GM21717 (cell line): ENCODE measurements around the gene ARID4A.
"Not testable (repeated sequence)": the region's sequence is repeated elsewhere in the genome, so short reads cannot be mapped to it uniquely, and the experiment has no call there.

Experiments used
- ATAC-seq: cut with Tn5 transposase; IDR thresholded peaks from one replicate; pipeline ENCODE4 v1.9.1; 2021; ENCODE audit warnings: mild to moderate bottlenecking, moderate library complexity; ENCODE audit not compliant: unreplicated experiment

The ARID4A gene

DNA sequence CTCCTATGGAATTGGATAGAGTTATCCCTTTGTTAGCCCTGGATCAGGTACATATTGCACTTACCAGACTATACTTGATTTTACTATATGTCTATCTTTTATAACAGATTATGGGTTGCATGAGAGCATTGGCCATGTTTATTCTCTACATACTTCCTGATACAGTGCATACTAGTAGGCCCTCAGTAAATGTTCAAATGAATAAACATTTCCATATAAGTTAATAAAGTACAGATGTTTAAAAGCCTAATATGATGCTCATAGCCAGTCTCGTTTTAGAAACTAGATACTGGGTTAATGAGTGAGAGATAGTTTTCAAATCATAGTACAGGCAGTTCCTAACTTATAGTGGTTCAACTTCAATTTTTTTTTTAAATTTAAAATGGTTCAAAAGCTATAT is 57.9 kb downstream of the ARID4A start:
- ATAC-seq: no peak

DNA sequence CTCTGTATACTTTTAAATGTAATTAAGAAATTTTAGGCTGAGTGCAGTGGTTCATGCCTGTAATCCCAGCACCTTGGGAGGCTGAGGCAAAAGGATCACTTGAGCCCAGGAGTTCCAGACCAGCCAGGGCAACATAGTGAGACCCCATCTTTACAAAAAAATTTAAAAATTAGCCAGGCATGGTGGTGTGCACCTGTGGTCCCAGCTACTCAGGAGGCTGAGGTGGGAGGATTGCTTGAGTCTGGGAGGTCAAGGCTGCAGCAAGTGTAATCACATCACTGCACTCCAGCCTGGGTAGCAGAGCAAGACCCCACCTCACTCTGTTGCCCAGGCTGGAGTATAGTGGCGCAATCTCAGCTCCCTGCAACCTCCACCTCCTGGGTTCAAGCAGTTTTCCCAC is 63.9 kb downstream of the ARID4A start:
- not testable (repeated sequence) for ATAC-seq

DNA sequence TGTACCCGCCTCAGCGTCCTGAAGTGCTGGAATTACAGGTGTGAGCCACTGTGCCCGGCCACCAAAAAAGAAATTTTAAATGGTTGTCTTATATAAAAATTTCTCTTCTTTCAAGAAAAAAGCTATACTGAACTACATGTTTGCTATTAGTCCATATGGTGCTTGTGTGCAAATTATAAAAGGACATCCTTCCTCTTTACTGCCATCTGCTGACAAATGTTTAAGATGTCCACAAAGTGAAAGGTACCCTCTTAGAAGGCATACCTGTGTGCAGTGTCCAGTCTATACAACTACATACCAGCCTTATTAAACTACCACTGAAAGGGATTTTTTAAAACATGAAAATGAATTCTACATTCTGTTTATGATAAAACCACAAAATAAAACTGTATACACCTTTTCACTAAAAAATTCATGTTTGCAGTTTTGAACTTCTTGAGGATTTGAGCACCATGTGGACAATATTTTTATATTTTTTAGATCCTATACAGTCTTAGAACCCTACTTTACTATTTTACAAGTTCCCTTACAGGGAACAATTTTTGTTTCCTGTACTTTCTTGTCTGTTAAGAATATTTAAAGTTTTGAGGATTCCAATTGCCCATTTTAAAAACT is 64.5 kb downstream of the ARID4A start:
- ATAC-seq: no peak

DNA sequence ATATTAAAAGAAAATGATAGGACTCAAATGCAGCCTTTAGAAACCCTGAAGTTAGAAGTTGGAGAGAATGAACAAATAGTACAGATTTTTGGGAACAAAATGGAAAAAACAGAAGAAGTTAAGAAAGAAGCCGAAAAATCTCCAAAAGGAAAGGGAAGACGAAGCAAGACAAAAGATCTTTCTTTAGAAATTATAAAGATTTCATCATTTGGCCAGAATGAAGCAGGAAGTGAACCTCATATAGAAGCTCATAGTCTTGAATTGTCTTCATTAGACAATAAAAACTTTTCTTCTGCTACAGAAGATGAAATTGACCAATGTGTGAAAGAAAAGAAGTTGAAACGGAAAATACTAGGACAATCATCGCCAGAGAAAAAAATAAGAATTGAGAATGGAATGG is 66.0 kb downstream of the ARID4A start:
- no peak for ATAC-seq

DNA sequence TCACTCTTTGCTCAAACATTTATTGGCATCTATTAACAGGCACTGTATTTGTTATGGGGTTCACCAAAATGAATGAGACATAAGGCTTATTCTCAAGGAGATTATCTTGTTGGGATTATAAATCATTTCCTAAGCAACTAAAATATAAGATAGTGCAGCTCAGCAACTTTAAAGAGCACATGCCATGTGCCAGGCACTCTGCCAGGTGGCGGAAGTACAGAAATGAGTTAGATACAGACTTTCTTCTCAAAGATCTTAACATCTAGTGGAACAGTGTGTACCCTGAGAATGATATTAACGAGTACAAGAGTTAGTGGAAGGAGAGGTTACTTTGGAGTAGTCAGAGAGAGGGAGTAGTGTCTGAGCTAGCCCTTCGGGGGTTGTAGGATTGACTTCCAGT is 68.9 kb downstream of the ARID4A start:
- no peak for ATAC-seq

DNA sequence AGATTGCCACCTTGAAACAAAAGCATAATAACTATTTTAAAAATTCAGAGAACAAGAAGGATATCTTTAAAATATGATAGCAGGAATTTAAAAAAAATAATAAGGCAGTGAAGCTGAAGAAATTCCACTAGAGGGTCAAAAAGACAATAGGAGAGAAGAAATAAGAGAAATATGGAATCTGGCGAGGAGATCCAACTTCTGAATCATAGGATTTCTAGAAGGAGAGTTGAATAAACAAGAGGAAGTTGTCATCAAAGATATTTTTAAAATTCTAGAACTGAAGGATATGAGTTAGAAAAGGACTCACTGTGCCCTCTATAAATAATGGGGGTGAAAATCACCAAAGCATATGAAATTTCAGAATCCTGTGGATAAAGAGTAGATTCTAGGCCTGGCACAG is 70.6 kb downstream of the ARID4A start:
- ATAC-seq: no peak

DNA sequence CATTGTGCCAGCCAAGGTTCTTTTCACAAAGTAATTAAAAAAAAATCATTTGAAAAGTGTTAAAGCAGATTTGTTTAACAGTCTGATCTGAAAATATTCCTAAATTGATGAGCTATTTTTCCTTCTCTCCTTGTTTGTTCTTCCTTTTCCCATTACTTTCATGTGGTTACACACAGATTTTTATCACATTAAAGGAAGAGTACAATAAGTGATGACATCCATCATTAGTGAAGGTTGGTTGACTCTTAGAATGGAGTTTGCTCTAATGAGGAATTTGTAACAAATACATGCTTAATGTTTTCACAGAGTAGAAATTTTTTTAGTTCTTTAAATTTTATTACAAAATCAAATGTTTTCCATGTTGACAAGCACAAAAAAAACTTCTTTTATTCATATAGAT is 78.4 kb downstream of the ARID4A start:
- no peak for ATAC-seq

DNA sequence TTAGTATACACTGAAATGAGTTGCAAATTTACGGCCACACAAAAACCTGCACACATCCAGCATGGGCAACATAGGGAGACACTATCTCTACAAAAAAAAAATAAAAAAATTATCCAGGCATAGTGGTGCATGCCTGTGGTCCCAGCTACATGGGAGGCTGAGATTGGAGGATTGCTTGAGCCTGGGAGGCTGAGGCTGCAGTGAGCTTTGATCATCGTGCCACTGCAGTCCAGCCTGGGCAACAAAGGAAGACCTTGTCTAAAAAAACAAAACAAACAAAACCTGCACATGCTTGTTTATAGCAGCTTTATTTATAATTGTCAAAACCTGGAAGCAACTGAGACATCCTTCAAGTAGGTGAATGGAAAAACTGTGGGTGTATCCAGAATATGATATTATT is 92.5 kb downstream of the ARID4A start:
- ATAC-seq: no peak

DNA sequence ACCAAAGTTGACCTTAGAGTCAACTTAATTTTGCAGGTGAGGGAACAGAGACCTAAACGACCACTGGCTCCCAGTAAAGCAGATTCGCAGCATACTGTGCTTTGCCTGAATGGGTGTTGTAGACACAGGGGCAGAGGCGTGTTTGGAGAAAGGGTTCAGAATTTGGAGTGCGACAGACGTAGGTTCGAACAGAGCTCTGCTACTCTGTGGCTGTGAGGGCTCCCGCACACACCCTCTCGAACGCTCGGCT is 97.1 kb downstream of the ARID4A start:
- ATAC-seq: no peak

DNA sequence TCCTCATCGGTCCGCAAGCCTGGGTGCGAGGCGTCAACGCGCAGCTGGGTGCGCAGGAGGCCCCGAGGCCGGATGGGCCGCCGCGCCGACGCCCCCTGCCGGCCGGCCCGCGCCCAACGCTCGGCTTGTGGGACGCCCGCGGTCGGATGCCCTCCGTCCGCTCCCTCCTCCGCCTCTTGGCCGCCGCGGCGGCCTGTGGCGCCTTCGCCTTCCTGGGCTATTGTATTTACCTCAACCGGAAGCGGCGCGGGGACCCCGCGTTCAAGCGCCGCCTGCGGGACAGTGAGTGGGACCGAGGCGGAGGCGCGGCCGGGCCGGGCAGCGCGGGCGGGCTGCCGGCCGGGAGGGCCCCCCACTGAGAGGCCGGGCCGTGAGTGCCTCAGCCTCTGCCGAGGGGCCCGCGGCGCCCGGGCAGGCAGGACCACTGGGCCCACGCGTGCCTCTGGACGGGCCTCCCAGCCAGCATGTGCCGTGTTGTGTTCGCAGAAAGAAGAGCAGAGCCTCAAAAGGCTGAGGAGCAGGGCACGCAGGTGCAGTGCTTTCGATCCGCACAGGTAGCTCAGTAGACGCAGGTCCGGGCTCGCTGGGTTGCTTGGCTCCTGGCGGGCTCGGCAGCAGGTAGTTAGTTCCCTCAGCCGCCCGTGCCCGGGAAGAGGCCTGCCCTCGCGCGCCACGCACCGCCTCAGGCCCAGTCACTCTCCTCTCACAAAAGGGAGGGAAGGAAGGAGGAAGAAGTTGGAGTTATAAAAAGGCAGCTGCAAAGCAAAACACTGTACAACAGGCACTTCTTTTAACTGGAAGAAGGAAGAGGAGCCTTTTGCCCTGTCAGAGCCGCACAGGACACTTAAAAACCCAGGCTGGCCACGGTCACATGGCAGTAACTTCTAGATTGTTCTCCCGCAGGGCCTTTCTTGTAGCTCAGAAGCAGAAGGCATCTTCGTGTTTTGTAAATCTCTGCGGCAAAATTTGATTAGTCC is 97.7 kb downstream of the ARID4A start, which contains the start of gene TOMM20L:
Gene TOMM20L, plus strand, starts transcription at position 119 of the 977 bp plus-strand sequence. Its CDS starts 28 bp downstream, at position 147.
- ATAC-seq: peak; percentile 93

DNA sequence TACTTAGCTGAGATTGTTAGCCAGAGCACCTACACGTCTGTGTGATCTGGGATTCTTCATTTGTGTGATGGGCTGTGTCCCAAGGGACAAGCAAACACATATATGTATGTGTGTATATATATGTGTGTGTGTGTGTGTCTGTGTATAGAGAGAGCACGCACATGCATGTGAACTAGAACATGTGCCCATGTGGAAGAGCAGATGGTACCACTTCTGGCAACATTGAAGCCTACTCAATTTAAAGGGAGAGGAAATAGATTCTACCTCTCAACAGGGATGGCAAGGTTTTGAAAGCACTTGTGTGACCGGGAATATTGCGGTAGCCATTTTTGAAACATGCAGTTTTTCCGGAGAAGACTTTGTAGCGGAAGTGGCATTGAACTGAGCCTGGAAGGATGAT is 98.8 kb downstream of the ARID4A start:
- ATAC-seq: no peak

DNA sequence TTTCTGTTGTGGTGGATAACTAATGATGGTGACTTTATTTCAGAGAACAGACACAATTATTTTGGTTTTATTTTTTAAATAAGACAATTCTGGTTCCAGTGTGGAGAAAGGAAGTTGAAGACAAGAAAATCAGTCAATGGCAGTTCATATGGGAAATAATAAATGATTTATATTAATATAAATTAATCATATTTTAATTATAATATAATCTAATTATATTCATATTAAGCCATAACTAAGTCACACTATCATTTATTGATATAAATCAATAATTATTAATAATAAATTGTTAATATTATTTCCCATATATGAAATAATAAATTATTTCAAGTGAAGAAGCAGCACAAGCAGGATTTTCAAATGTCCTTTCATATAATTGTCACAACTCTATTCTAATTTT is 100.1 kb downstream of the ARID4A start:
- no peak for ATAC-seq

DNA sequence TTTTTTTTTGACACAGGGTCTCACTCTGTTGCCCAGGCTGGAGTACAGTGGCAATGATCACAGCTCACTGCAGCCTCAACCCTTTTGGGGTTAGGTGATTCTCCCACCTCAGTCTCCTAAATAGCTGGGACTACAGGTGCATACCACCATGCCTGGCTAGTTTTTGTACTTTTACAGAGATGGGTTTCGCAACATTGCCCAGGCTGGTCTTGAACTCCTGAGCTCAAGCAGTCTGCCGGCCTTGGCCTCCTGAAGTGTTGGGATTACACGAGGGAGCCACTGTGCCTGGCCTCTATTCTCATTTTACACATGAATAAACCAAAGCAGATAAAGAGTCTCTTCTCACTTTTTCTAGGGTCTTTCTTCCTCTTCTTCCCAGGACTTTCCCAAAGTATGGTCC is 100.5 kb downstream of the ARID4A start:
- no peak for ATAC-seq

DNA sequence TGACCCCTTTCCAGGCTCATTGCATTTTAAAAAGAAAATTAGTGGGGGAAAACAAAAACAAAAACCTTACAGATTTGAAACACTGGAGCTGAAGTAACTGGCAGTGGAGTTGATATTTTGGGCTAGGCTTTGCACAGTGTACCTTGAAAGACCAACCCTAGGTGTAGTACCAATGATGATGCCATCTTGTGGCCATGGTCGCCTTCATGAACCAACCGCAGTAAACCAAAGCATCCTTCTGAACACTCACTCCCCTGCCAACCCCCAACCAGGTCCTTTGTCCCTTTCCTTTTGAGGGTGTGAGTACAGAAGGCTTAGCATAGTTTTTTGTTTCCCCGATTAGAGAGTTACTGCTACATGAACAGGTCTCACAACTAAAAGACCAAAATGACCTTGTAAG is 103.2 kb downstream of the ARID4A start:
- ATAC-seq: no peak

DNA sequence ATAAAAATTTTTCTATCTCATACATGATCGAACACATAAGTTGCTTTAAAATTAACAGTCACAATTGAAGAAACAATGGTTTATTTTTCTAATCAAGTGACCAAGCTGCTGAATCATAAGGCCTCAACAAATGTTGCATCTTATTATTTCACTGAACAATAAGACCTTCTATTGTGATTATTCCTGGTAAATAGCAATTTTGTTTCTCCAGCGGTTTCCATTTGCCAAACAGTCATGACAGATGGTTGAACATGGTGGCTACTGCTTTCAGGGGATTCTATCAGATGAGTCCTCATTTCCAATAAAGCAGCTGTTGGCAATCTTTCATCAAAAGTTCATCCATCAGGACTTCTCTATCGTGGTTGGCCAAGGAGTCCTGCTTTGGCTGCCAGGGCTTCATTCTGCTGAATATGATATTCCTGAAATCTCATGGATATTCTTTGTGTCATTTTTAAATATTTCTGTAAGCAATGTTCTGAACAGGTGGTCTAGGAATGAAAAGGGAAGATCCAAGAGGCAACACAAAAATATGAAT is 110.4 kb downstream of the ARID4A start:
- ATAC-seq: no peak

DNA sequence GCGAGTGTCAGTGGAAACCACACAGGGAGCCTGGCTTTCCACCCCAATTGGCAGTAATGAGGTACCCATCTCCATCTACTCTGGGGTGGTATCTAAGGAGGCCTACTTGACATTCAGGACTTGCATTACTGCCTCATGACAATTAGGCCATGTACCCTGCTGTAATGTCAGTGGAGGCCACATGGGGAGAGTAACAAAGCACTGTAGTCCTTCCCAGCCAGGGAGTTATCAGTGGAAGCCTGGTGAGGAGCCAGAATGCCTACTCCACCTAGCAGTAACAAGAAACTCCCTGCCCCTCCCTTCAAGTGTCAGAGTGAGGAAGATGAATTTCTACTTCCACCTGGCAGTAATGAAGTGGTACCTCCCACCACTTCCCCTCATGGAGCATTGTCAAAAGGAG is 116.5 kb downstream of the ARID4A start:
- no peak for ATAC-seq

DNA sequence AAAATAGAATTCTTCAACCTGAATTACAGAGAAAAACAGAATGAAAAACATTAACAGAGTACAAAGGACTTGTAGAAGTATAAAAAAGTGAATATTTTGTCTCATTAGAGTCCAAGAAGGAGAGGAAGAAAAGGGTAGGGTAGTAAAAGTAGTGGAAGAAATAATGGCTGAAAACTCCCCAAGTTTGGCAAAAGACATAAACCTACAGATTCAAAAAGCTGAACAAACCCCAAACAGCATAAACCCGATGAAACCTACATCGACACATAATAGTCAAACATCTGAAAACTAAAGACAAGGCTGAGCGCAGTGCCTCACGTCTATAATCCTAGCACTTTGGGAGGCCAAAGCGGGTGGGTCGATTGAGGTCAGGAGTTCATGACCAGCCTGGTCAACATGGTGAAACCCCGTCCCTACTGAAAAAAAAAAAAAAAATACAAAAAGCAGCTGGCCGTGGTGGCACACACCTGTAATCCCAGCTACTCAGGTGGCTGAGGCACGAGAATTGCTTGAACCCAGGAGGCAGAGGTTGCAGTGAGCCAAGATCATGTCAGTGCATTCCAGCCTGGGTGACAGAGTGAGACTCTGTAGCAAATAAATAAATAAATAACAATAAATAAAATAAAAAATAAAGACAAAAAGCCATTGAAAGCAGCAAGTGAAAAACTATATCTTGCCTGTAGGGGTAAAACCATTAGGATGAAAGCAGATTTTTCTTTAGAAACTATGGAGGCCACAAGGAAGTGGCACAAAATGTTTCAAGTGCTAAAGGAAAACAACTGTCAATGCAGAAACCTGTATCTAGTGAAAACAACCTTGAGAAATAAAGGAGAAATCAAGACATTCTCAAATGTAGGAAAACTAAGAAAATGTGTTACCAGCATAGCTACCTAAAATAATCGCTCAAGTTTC is 117.5 kb downstream of the ARID4A start:
- ATAC-seq: no peak

DNA sequence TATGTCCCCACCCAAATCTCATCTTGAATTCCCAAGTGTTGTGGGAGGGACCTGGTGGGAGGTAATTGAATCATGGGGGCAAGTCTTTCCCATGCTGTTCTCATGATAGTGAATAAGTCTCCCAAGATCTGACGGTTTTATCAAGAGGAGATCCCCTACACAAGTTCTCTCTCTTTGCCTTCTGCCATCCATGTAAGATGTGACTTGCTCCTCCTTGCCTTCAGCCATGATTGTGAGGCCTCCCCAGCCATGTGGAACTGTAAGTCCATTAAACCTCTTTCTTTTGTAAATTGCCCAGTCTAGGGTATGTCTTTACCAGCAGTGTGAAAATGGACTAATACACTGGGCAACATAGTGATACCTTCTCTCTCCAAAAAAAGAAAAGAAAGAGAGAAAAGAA is 118.6 kb downstream of the ARID4A start:
- ATAC-seq: not testable (repeated sequence)
